NCI-H187 treated with DMSO at 0.1 percent for 48 hours (cell line): ENCODE measurements around the gene TKFC.

ENCODE experiments used
- DNase-seq: peaks from one replicate; lab custom pipeline; 2025; lab: John Stamatoyannopoulos, UW

Gene TKFC

GRCh38 chr11:61332797-61333549 is at the start of gene TKFC, which contains the start of gene DDB1:
Gene TKFC, plus strand, starts transcription at chr11:61333228. Its CDS starts 1,501 bp downstream, at chr11:61334729.
Gene DDB1, minus strand, starts transcription at chr11:61333105. Its CDS starts 137 bp downstream, at chr11:61332968.
- DNase-seq = peak; percentile 15

GRCh38 chr11:61283613-61284012 is 49.4 kb upstream of the TKFC start:
- DNase-seq = no peak

GRCh38 chr11:61287338-61287977 is 45.6 kb upstream of the TKFC start:
- no peak for DNase-seq

GRCh38 chr11:61290905-61291690 is 41.9 kb upstream of the TKFC start:
- no peak for DNase-seq

GRCh38 chr11:61292356-61292755 is 40.7 kb upstream of the TKFC start:
- no peak for DNase-seq

- DNase-seq = no peak
Observed at GRCh38 chr11:61293867-61294716, 38.9 kb upstream of the TKFC start.

- no peak for DNase-seq
Observed at GRCh38 chr11:61294717-61295595, 38.1 kb upstream of the TKFC start, which contains the start of gene VWCE. Gene VWCE, minus strand, starts transcription at chr11:61295316. Its CDS starts 279 bp downstream, at chr11:61295037.

GRCh38 chr11:61295596-61295926 is 37.5 kb upstream of the TKFC start:
- no peak for DNase-seq

GRCh38 chr11:61297341-61297740 is 35.7 kb upstream of the TKFC start:
- DNase-seq = no peak

- DNase-seq = no peak
Observed at GRCh38 chr11:61297746-61298145, 35.3 kb upstream of the TKFC start.

GRCh38 chr11:61298663-61299244 is 34.3 kb upstream of the TKFC start:
- no peak for DNase-seq

GRCh38 chr11:61302550-61302949 is 30.5 kb upstream of the TKFC start:
- DNase-seq = no peak

GRCh38 chr11:61303725-61304124 is 29.3 kb upstream of the TKFC start:
- no peak for DNase-seq

GRCh38 chr11:61305417-61305816 is 27.6 kb upstream of the TKFC start:
- no peak for DNase-seq

- no peak for DNase-seq
Observed at GRCh38 chr11:61306221-61306620, 26.8 kb upstream of the TKFC start.

- no peak for DNase-seq
Observed at GRCh38 chr11:61307354-61307753, 25.7 kb upstream of the TKFC start.

- DNase-seq = no peak
Observed at GRCh38 chr11:61309141-61309540, 23.9 kb upstream of the TKFC start.

- no peak for DNase-seq
Observed at GRCh38 chr11:61309739-61310138, 23.3 kb upstream of the TKFC start.

- DNase-seq = no peak
Observed at GRCh38 chr11:61310749-61311148, 22.3 kb upstream of the TKFC start.

- DNase-seq = no peak
Observed at GRCh38 chr11:61315260-61315659, 17.8 kb upstream of the TKFC start.
